ENCODE results near the gene TPP2.

- no peak for TF ChIP-seq CTCF (IDR thresholded peaks at IDR 0.05; ENCODE audit: low read depth, low read length, poor library complexity, severe bottlenecking)
- no peak for TF ChIP-seq EZH2phosphoT487 (IDR thresholded peaks at IDR 0.05; ENCODE audit: borderline replicate concordance, low read length)
These were observed 83.4 kb downstream of the TPP2 start for GRCh38 chr13:102680133-102680717.

Measured in DOHH2 (cell line).